Prostate gland (tissue), 2 donors: ENCODE data around the gene TCF7L2. TPM values are rescaled to one million over a fixed set of nuclear protein-coding genes. Genes with fewer than 3 reads are reported as not detected.

Experiments
- DNase-seq: peaks from one replicate; pipeline ENCODE4 v3.0.0-alpha.2; 2019; ENCODE audit warnings: low spot score
- H3K27ac ChIP-seq, 2 donors: fragments of 200-600 bp; sonication (generic); 2 replicates each; pipeline ENCODE4 v1.5.1; 2017 to 2019
- H3K27me3 ChIP-seq: fragments of 200-600 bp; sonication (generic); replicated peaks from 2 replicates; pipeline ENCODE4 v1.5.1; 2019; ENCODE audit not compliant: insufficient read depth
- H3K36me3 ChIP-seq, 2 donors: fragments of 200-600 bp; sonication (generic); 1 replicate in 1 of 2; 2 replicates in 1 of 2; pipeline versions ENCODE4 v1.5.1 to v1.8.1; 2017 to 2019
- H3K4me1 ChIP-seq: fragments of 200-600 bp; sonication (generic); replicated peaks from 2 replicates; pipeline ENCODE4 v1.5.1; 2019
- H3K4me3 ChIP-seq, 2 donors: fragments of 200-600 bp; sonication (generic); 2 replicates each; pipeline ENCODE4 v1.5.1; 2017 to 2019
- H3K9me3 ChIP-seq: fragments of 200-600 bp; sonication (generic); 2 replicates; pipeline ENCODE4 v1.5.1; 2017
- CTCF ChIP-seq, 4 experiments: fragments of 200-600 bp in 2 of 4; fragments of 450-650 bp in 2 of 4; sonication (generic) in 2 of 4; IDR thresholded peaks; 1 replicate in 3 of 4; 2 replicates in 1 of 4; pipeline ENCODE4 v1.5.1; 2016 to 2019; ENCODE audit warnings: antibody characterized with exemption in 4 of 4, mild to moderate bottlenecking in 2 of 4, moderate library complexity in 2 of 4
- POLR2A ChIP-seq: fragments of 450-650 bp; IDR thresholded peaks from one replicate; pipeline ENCODE4 v1.6.1; 2016; ENCODE audit warnings: antibody characterized with exemption, mild to moderate bottlenecking
- POLR2AphosphoS5 ChIP-seq: sonication (generic); formaldehyde crosslinking; IDR thresholded peaks from one replicate; pipeline ENCODE4 v1.6.1; 2017; ENCODE audit warnings: antibody characterized with exemption
- WGBS: methylation state at CpG from one replicate; pipeline ENCODE4 v1.1.5; 2018; 5-methylcytosine and 5-hydroxymethylcytosine counted together
- intact Hi-C: fragments of 100-400 bp; cut with DNase I; formaldehyde crosslinking; loops from one replicate; pipeline ENCODE4 v1.14.2; 2022
- total RNA-seq, 2 donors: library from RNA; depleted of rRNA; stranded (reverse); fragments of >200 nt; gene quantifications; one replicate each; pipeline ENCODE4 v1.1.0, GENCODE V29; 2016

The TCF7L2 gene
- total RNA-seq, 2 donors from 2014 or later, result 9.8 to 29.8 TPM

GRCh38 chr10:113019692-113020474 lies 69.8 kb downstream of the TCF7L2 start:
- Histone ChIP-seq H3K4me3 (no peak overlapping the region), H3K36me3 (no peaks in the 10 kb centered on the region), H3K4me1 (peaks cover 8% of the 10 kb centered on the region), H3K27ac (no peak overlapping the region), H3K27me3 (no peaks in the 10 kb centered on the region), H3K9me3 (no peaks in the 10 kb centered on the region)
- intact Hi-C loops, result no loop called here
- no peak for TF ChIP-seq CTCF (IDR thresholded peaks at IDR 0.05)
- TF ChIP-seq POLR2AphosphoS5, result no peak
- TF ChIP-seq POLR2A, result no peak
- no peak for DNase-seq
- WGBS, result 64% methylated on average over 12 of the region's 12 CpGs

GRCh38 chr10:113020475-113020753 lies 70.4 kb downstream of the TCF7L2 start:
- peaks cover 8% of the 10 kb centered on the region for H3K4me1 ChIP-seq
- no peaks in the 10 kb centered on the region for H3K36me3 ChIP-seq
- H3K27me3 ChIP-seq, result no peaks in the 10 kb centered on the region
- no peak overlapping the region for H3K27ac ChIP-seq
- 53% methylated on average over 2 of the region's 2 CpGs for WGBS
- TF ChIP-seq POLR2AphosphoS5 (no peak), POLR2A (no peak), CTCF (IDR thresholded peaks at IDR 0.05) (no peak)
- no peak overlapping the region for H3K4me3 ChIP-seq
- no peaks in the 10 kb centered on the region for H3K9me3 ChIP-seq
- DNase-seq, result no peak
- intact Hi-C loops, result no loop called here

GRCh38 chr10:113020838-113021237 lies 70.8 kb downstream of the TCF7L2 start:
- Histone ChIP-seq H3K27ac (no peak overlapping the region), H3K4me1 (peaks cover 8% of the 10 kb centered on the region), H3K27me3 (no peaks in the 10 kb centered on the region), H3K36me3 (no peaks in the 10 kb centered on the region), H3K9me3 (no peaks in the 10 kb centered on the region), H3K4me3 (no peak overlapping the region)
- intact Hi-C loops, result no loop called here
- DNase-seq, result no peak
- TF ChIP-seq CTCF (IDR thresholded peaks at IDR 0.05) (no peak), POLR2A (no peak), POLR2AphosphoS5 (no peak)
- WGBS, result 38% methylated on average over 7 of the region's 7 CpGs

- no peaks in the 10 kb centered on the region for H3K27me3 ChIP-seq
- TF ChIP-seq POLR2A, result no peak
- TF ChIP-seq POLR2AphosphoS5, result no peak
- TF ChIP-seq CTCF (IDR thresholded peaks at IDR 0.05), result no peak
- H3K9me3 ChIP-seq, result no peaks in the 10 kb centered on the region
- 37% methylated on average over 9 of the region's 9 CpGs for WGBS
- H3K36me3 ChIP-seq, result no peaks in the 10 kb centered on the region
- peaks cover 8% of the 10 kb centered on the region for H3K4me1 ChIP-seq
- no peak overlapping the region for H3K27ac ChIP-seq
- DNase-seq, result no peak
- no peak overlapping the region for H3K4me3 ChIP-seq
- intact Hi-C loops, result no loop called here
Measured at GRCh38 chr10:113021268-113022040, 71.4 kb downstream of the TCF7L2 start.

GRCh38 chr10:113022265-113022664 lies 72.2 kb downstream of the TCF7L2 start:
- Histone ChIP-seq H3K4me1 (peaks cover 8% of the 10 kb centered on the region), H3K27ac (no peak overlapping the region), H3K36me3 (no peaks in the 10 kb centered on the region), H3K9me3 (no peaks in the 10 kb centered on the region), H3K4me3 (no peak overlapping the region), H3K27me3 (no peaks in the 10 kb centered on the region)
- intact Hi-C loops, result no loop called here
- no peak for DNase-seq
- WGBS, result 86% methylated on average over 7 of the region's 7 CpGs
- TF ChIP-seq POLR2A, result no peak
- no peak for TF ChIP-seq POLR2AphosphoS5
- no peak for TF ChIP-seq CTCF (IDR thresholded peaks at IDR 0.05)
